Limb (tissue), 2 donors: Measurements from ENCODE around the gene PET117.
A peak's percentile ranks its signal among the peaks of the same experiment; 100 is the strongest.
"Not testable (repeated sequence)": the region's sequence is repeated elsewhere in the genome, so short reads cannot be mapped to it uniquely, and the experiment has no call there.

Experiments
- DNase-seq, 2 donors: peaks; one replicate each; pipeline ENCODE4 v3.0.0-alpha.2; 2016; ENCODE audit errors: extremely low spot score in 2 of 2

Gene PET117, protein sequence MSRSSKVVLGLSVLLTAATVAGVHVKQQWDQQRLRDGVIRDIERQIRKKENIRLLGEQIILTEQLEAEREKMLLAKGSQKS

DNA sequence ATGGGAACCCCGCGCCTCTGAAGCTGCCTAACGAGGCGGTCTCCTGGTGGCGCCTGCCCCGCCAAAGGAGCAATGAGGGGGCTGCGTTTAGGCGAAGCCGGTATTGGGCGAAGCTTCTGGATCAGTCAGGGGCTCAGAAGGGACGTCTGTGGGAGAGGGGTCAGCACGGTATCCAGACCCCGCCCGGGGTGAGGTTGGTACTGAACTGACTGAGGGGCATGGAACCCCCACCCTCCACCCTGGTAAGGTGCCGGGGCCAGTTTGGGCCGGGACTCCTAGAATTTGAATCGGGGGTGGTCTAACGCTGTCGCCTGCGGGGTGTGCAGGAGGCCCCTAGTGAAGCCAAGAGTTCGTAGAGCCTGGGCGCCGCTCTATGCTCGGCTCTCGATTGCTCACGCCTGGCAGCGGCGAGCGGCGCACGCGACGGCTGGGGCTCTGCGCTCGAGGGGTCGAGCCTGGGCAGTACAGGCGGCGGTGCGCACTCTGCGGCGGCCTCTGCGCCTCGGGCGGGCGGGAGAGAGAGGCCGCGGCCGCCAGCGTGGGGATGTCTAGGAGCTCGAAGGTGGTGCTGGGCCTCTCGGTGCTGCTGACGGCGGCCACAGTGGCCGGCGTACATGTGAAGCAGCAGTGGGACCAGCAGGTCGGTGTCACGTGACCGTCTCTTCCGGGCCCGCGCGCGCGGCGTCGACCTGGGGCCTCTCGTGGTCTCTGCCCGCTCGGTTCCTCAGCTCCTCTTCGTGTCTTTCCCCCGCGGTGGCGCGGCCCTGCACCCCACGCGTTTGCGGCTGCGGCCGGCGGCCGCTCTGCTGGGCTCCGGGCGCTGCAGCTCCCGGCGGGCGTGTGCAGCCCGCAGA, at the start of gene PET117, which contains the start of gene KAT14:
Gene PET117 (plus strand): TSS at position 452 of the 854 bp plus-strand sequence. CDS start 93 bp downstream, at position 545.
Gene KAT14 (plus strand): TSS at position 452 of the 854 bp plus-strand sequence. CDS start 4,798 bp downstream, outside the sequence.
- DNase-seq: peak; percentile 91 to 97

DNA sequence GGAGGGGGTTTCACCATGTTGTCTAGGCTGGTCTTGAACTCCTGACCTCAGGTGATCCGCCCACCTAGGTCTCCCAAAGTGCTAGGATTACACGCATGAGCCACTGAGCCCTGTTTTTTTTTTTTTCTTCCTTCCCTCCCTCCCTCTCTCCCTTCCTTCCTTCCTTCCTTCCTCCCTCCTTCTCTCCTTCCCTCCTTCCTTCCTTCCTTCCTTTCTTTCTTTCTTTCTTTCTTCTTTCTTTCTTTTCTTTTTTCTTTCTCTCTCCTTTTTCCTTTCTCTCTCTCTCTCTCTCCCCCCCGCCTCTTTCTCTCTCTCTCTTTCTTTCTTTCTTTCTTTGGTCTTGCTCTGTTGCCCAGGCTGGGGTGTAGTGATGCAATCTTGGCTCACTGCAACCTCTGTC, 49.4 kb upstream of the PET117 start:
- DNase-seq: not testable (repeated sequence)

GRCh38 chr20:18088841-18089240, 48.8 kb upstream of the PET117 start:
- DNase-seq: not testable (repeated sequence)

- DNase-seq: no peak
Measured at GRCh38 chr20:18090044-18090443, 47.6 kb upstream of the PET117 start.

GRCh38 chr20:18090477-18090876, 47.2 kb upstream of the PET117 start:
- DNase-seq: no peak

DNA sequence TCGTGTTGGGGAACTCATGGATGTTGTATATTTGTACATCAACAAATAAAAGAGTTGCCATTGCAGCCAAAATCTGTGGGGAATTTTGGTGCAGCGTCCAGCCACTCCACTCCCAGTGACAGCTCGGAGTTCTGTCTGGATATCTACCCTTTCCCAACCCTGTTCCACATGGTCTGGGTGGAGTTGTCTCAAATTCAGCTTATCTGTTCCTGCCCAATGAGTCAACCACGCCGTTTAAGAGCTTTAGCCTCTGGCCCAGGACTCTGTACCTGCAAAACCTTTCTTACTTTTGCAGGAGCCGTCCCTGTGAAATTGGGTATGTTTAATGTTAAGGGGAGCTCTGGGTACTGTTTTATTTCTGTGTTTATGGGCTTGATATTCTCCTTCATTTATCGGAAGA, 46.0 kb upstream of the PET117 start:
- no peak for DNase-seq

DNA sequence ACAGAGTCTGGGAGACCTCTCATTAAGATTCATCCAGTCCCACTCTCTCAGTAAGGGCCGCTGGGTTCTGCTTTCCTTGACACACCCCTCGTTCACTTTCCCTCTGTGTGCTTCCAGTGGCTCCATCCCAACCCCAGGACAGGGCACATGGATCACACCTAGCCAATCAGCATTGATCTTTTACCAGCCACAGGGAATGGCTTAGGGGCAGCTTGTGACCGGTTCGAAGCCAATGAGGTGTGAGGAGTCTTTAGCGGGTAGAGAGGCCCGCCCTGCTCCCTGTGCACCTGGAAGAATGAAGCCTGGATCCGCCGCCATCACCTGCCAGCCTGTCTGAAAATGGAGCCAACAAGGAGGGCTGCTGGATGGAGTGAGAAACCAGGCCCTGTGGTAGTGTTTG, 44.8 kb upstream of the PET117 start:
- no peak for DNase-seq

- DNase-seq: no peak
Measured at GRCh38 chr20:18093388-18093787, 44.3 kb upstream of the PET117 start.

- DNase-seq: no peak
Measured at GRCh38 chr20:18094191-18094590, 43.5 kb upstream of the PET117 start.

GRCh38 chr20:18100569-18100968, 37.1 kb upstream of the PET117 start:
- DNase-seq: not testable (repeated sequence)

- DNase-seq: no peak
Measured at GRCh38 chr20:18101125-18101810, 36.4 kb upstream of the PET117 start.

GRCh38 chr20:18103497-18103896, 34.2 kb upstream of the PET117 start:
- DNase-seq: no peak

DNA sequence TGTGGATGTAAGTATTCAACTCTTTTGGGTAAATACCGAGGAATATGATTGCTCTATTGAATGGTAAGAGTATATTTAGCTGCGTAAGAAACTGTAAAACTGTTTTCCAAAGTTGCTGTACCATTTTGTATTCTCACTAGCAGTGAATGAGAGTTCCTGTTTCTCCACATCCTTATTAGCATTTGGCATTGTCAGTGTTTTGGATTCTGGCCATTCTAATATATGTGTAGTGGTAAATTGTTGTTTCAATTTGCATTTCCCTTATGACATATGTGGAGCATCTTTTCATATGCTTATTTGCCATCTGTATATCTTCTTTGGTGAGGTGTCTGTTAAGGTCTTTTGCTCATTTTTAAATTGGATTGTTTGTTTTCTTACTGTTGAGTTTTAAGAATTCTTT, 29.3 kb upstream of the PET117 start:
- DNase-seq: no peak

GRCh38 chr20:18128574-18128973, 9.1 kb upstream of the PET117 start:
- not testable (repeated sequence) for DNase-seq

- DNase-seq: no peak
Measured at GRCh38 chr20:18132663-18133062, 5.0 kb upstream of the PET117 start.

GRCh38 chr20:18133962-18134361, 3.7 kb upstream of the PET117 start:
- DNase-seq: no peak

DNA sequence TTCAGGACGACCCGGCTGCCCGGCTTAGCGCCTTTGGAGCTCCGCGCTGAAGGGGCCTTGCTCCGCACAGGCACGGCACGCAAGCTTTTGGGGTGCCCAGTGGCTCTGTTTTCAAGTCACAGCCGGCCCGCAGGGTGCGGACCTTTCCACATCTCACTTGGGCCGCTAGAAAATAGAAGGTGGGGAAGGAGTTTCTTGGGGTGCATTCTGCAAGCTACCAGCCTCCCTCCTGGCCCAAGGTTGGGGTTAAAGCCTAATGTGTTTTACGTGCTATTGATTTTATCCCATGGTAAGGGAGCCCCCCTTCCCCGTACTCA, 561 bp downstream of the PET117 start:
- no peak for DNase-seq

GRCh38 chr20:18138639-18139583, 1.2 kb downstream of the PET117 start:
- DNase-seq: no peak

DNA sequence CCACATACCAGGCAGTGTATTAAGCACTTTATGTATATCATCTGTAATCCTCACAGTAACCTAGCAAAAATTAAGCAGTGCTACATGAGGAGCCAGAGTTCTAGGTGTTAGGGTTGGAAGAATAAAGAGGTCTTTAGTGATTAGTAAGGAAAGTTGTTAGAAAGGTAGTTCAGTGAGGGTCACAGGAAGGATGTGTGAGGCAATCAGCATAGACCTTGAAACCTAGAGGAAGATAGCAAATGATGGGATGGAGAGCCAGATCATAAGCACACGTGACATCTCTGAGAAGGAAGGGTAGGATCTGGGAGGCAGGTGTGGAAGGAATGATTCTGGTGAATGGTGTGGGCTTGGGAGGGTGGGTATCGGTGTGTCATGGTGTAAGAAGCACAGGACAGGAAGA, 2.2 kb downstream of the PET117 start:
- DNase-seq: no peak

DNA sequence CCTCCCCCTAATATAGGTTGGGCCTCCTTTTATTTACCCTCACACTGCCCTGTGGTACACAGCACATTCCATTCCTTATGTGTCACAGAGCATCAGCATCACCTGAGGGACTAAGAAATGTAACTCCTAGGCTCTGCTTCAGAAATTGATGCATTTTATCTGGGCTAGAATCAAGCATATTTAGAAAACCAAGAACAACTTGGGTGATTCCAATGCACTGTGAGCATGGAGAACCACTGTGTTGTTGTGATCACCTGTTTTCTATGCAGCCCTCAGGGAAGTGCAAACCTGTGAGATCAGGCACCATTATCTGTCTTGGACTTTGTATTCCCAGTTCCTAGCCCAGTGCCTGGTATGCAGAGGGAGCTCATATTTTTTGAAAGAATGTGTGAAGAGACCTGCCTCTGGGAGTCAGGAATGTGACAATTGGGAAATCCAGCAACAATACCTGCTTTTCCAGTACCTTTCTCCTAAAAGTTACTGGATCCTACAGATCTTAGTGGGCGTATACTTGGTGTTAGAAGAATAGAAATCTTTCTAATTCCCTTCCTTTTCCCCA, 7.0 kb downstream of the PET117 start:
- DNase-seq: no peak

GRCh38 chr20:18154342-18154741, 16.7 kb downstream of the PET117 start:
- DNase-seq: no peak
